Stimulated activated CD8-positive, alpha-beta memory T cell treated with anti-CD3 and anti-CD28 coated beads, Interleukin-7, amount 100 ng/mL, for 4 hours (primary cell): Measurements from ENCODE around the gene CD69.

Source experiments
- DNase-seq, 2 donors: peaks; one replicate each; pipeline ENCODE4 v3.0.0-alpha.2; 2020; ENCODE audit warnings: low read depth in 2 of 2

The CD69 gene

GRCh38 chr12:9781360-9781759 is 20.7 kb upstream of the CD69 start:
- DNase-seq: no peak

DNA sequence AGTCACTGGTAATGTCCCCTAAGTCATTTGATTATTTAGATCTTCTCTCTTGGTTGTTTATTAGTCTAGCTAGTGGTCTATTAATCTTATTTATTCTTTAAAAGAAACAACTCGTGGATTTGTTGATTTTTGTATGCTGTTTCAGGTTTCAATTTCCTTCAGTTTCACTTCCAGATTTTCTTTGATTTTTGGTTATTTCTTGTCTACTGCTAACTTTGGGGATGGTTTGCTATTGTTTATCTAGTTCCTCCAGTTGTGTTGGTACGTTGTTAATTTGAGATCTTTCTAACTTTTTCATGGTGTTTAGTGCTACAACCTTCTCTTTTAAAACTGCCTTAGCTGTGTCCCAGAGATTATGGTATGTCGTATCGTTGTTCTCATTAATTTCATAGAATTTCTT is 18.5 kb upstream of the CD69 start:
- DNase-seq: no peak

DNA sequence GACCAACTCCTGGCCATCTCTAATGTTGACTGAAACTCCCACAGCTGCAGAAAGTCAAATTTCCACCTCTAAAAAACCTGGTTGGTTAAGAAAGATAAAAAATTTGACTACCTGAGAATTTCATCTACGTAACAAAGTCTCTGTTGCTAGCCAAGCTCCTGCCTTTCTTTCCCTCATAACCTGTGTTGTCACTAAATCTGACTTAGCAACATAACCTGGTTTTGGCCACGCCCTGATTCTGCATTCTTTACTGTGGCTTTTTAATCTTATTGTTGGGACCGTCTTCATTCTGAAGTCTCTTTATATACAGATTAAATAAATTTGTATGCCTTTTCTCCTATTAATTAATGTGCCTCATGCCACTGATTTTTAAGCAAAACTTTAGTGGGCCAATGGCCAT is 16.1 kb upstream of the CD69 start:
- no peak for DNase-seq

DNA sequence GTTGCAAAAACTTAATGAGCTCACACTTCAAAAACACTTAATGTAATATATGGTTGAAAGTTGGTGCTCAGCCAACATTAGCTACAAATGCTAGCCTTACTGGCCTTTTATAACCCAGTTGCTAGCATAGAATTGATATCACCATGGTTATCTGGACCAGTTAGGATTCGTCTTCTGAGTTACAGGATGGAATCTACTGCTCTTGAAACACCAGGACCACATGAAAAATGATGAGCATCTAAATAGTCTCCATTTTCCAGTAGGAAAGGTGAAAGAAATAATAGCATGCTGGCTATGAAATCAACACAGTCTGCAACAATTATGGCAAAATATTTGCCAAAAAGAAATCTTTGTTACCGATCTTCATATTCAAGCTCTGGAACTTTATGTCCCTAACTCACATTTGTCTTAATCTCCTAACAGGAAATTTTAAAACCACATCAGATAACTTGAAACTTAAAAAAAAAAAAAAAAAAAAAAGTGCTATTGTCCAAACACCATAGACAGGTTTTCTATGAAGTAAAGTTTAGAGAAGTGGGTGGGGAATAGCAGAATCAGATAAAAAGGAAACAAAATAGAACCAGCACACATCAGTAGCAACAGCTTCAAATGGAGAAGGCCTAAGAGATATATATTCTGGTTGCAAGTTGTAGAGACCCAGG is 12.6 kb upstream of the CD69 start:
- DNase-seq: no peak

GRCh38 chr12:9763025-9763424 is 2.3 kb upstream of the CD69 start:
- DNase-seq: no peak

- DNase-seq: no peak
These were observed 1.7 kb upstream of the CD69 start for GRCh38 chr12:9762369-9762768.

DNA sequence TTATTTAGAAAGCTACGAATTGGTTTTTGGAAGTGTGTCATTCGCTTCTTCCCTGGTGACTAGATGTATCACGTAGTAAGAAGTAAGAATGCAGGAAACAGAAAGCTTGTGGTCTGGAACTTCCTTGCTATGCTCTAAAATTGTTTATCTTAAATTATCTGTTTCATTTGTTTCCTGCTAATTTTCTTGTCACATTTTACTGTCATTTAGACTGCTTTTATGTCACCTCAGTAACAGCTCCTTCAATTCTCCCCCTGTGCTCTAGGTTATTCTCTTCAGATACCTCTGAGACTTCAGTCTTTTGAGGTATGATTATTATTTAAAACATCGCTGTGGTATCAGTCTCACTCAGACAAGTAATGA is 699 bp upstream of the CD69 start:
- DNase-seq: no peak

DNA sequence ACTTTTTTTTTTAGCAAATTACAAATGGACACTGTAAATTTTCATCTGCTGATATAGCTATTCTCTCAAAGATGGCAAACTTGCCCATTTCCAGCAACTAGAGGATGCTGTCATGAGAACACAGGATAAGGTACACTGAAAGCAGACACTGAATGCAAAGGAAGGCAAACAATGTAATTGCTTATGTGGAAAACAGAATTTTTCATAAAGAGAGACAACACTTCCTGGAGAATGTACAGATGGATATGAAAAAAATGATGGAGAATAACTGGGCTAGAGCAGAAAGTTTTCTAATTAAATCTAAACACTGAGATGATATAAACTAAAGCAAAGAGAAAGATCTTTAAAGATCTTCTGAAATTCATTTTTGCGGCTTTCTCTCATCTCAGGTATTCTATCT is 581 bp downstream of the CD69 start:
- no peak for DNase-seq

- no peak for DNase-seq
These were observed 1.0 kb downstream of the CD69 start for GRCh38 chr12:9759694-9760093.

- DNase-seq: no peak
These were observed 2.6 kb downstream of the CD69 start for GRCh38 chr12:9758119-9758518.

- no peak for DNase-seq
These were observed 3.2 kb downstream of the CD69 start for GRCh38 chr12:9757433-9758025.

- no peak for DNase-seq
These were observed 4.0 kb downstream of the CD69 start for GRCh38 chr12:9756706-9757105.

DNA sequence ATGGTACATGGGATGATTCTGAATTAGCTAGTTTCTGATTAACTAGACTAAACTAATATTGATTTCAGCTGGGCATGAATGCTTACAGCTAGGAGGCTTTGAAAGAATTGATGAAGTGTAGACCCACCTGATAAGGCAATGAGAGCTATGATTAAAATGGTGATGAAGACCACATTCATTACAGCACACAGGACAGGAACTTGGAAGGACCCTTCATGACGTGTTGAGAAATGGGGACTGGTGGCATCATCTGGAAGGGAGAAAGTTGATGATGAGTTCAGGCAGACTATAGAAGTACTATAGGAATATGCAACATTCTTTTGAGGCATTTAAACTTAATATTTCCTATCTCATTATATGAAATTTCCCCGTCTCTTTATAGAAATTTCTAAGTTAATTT is 4.5 kb downstream of the CD69 start:
- no peak for DNase-seq

DNA sequence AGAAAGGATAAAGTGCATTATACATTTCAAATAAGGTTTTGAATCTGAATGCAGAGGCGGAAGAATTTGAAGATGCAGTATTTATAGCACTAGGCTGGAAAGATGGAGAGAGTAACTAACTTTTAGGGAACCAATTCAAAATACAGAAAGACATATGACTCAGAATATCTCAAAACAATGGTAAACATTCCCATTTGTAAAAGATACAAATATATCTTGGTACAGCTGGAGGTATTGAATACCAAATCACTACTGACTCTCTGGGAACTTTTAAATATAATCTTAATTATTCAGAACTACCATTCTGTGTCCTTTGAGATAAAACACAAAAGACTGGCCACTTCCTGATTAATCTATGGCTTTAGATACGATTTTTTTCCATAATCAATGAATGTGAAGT is 5.1 kb downstream of the CD69 start:
- DNase-seq: no peak

DNA sequence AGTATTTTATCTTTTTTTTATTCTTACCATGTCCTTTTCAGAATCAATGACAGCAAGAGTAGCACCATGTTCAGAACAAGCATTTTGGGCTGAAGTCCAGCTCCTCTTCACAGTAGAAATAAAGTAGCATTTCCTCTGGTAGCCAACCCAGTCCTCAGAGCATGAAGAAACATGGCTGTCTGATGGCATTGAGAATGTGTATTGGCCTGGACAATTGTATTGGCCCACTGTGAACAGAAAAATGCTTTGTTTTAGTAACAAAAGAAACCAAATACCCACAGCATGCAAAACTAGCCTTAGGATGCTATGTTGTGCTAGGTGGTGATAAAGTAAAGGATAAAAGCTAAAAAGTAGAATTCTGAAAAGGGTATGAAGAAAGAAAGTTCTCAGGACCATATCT is 5.7 kb downstream of the CD69 start:
- no peak for DNase-seq

DNA sequence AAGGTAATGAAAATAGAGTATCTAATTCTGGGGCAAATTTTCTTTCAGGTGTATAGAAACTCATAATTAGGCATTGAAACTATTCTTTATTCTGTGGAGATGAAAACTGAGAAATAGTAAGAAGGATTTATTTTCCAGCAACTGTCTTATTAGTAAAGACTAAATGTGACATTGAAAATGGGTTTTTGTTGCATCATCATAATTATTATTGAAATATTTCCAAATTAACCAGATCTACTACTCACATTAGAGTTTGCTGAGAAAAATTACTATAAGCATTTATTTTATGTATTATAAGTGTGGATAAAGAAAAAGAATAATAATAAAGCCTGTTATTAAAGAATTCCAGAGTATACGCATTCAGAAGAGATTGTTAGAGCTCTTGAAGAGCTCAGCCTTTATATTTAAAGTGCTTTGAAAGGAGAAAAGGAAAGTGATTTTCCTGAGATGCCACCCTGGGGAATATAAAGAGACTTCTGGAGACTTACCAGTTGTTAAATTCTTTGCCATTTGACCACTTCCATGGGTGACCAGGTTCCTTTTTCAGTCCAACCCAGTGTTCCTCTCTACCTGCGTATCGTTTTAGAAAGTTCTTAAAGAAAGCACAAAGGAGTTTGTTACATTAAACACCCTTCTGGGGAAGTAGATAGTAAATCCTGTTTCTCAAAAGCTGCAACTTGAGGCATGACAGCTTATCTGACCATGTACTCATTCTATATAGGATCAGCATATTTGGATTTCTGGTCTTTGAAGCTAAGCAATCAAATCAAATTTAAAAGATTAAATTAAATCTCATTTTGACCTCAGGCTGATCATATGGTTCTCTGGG is 6.4 kb downstream of the CD69 start:
- DNase-seq: no peak

- no peak for DNase-seq
These were observed 7.2 kb downstream of the CD69 start for GRCh38 chr12:9753498-9753897.

DNA sequence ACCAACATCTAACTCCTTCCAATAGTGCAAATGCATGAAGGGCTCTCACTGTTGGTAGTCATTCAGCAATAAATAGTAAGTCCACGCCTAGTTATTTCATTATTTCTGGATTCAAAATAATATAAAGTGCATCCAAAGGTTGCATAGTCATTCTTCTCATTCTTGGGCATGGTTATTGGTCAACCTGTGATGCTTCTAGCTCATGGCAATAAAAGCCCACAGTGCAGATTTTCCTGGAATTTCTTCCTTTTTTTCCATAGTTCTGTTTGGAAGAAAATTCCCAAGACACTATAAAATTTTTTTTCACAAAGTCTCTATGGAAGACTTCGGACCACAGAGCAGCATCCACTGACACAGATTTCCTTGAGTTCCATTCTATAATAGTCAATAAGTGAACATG is 7.6 kb downstream of the CD69 start:
- no peak for DNase-seq

- no peak for DNase-seq
These were observed 8.4 kb downstream of the CD69 start for GRCh38 chr12:9752145-9752933.

- DNase-seq: peak in 1 of 2 donors; percentile 68
These were observed 9.2 kb downstream of the CD69 start for GRCh38 chr12:9751204-9752144.
